Heart left ventricle (tissue), 13 donors: Measurements from ENCODE around the gene IRF1.

Experiments used
- CTCF ChIP-seq, 12 donors: fragments of 200-600 bp; sonication (generic) in 4 of 12; IDR thresholded peaks; one replicate each; pipeline versions ENCODE4 v1.5.0 to v1.8.0; 2018 to 2022; ENCODE audit warnings: antibody characterized with exemption in 12 of 12, mild to moderate bottlenecking in 5 of 12
- POLR2A ChIP-seq, 2 donors: fragments of 450-650 bp; IDR thresholded peaks; one replicate each; pipeline ENCODE4 v1.6.1; 2017; ENCODE audit warnings: antibody characterized with exemption in 2 of 2, mild to moderate bottlenecking in 2 of 2, moderate library complexity in 2 of 2
- donor health status: ischemic (EF 13 %, LVEDD 7.1; RV severe dilation, severe dysfunction).
- donor health status: DM: no; HTN: yes; CAD: no.
- donor health status: DM: no; HTN: no; CAD: no.
- donor health status: ischemic (EF 25% LVEDD 6.9; RV normal size, moderate dysfunction).
- donor health status: ischemic (EF 25% LVEDD 5.7; RV mildly dilated, moderate dysfunction).
- donor health status: ischemic (EF 35%, LVEDD 5.7; RV mildly dilated, moderate dysfunction).
- donor health status: nonischemic (EF 11% LVEDD 7.7; RV severe dilation, severe dysfunction).
- donor health status: DM: yes; HTN: yes; CAD: no.
- donor health status: PGD.
- donor health status: ischemic (EF 29% LVEDD 5.4; RV normal size, mild dysfunction).
- donor health status: nonischemic (EF 23%, LVEDD 6.1; RV moderate dilation, normal function).

- TF ChIP-seq CTCF (IDR thresholded peaks at IDR 0.05), result no peak
- TF ChIP-seq POLR2A (IDR thresholded peaks at IDR 0.05), result no peak
Measured at GRCh38 chr5:132459031-132459982, 31.3 kb downstream of the IRF1 start.
